ENCODE measurements around the gene SH3RF2. TPM values are rescaled to one million over a fixed set of nuclear protein-coding genes. Genes with fewer than 3 reads are reported as not detected.

The SH3RF2 gene
- total and polyA plus RNA-seq, 10 of the 15 experiments (the other 5 are each of a cell fraction or from before 2014, with no cell fraction given), result 0.15 TPM; not detected in 9

DNA sequence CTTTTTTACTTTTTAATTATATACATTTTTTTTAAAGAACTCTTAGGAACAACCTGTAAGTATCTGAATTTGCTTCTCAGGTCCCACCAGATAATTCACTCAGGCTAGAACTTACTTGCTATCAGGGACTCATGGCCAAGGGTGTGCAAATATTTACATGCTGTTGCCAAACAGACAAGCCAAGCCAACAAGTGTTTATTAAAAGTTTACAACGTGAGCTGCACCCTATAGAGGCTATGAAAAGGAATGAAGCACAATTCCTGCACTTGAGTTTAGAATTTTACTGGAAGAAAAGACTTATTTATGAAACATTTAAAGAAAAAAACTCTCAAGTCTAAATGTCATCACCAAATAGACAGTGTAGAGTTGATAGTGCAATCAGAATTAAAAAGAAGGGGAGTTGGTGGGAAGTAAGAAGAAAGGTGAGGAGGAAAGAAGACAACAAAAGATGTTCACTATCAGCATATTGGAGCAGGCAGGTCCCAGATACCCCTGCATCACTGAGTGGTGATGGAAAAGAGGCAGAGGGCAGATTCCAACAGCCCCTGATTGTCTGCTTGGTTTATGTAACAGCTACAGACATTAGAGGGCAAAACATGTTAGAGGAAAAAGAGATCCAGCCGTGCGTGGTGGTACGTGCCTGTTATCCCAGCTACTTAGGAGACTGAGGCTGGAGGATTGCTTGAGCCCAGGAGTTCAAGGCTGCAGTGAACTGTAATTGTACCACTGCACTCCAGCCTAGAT, 32.8 kb downstream of the SH3RF2 start:
- FAIRE-seq, result no peak
- H3K79me2 ChIP-seq (ENCODE audit: control insufficient read depth, insufficient read depth, low read length), result no peaks in the 10 kb centered on the region

More for the DNA sequence above, 32.8 kb downstream of the SH3RF2 start:
- H3K27ac ChIP-seq (ENCODE audit: control insufficient read depth, insufficient read depth), result no peak overlapping the region
- ChIA-PET CTCF (no interaction called here), POLR2A (no interaction called here), SMC1A (ENCODE audit: uncharacterized antibody, unreplicated experiment) (no interaction called here), RAD21 (ENCODE audit: unreplicated experiment) (no interaction called here)
- in situ Hi-C loops (cut with MboI) (no loop called here), intact Hi-C loops (cut with micrococcal nuclease; ENCODE audit: unreplicated experiment) (no loop called here)
- H3K4me1 ChIP-seq (ENCODE audit: control insufficient read depth, insufficient read depth, low read length), result no peaks in the 10 kb centered on the region
- H4K20me1 ChIP-seq (ENCODE audit: control insufficient read depth, insufficient read depth), result no peaks in the 10 kb centered on the region
- 49% methylated on average over 4 of the region's 4 CpGs for WGBS (ENCODE audit: insufficient coverage, insufficient replicate concordance, low lambda C conversion rate, missing lambda C conversion rate)
- ATAC-seq, result no peak
- no TSS peak for BruUV-seq (replicated peaks)
- H3K9me3 ChIP-seq (replicated peaks; ENCODE audit: control insufficient read depth, insufficient read depth, low read length), result no peaks in the 10 kb centered on the region
- H3K27me3 ChIP-seq (replicated peaks in 1 of 2; ENCODE audit: control insufficient read depth in 2 of 2, insufficient read depth in 2 of 2, low read length in 1 of 2), result no peaks in the 10 kb centered on the region; a peak in 2 of 4 replicates
- no peak for DNase-seq (ENCODE audit: low read depth, low spot score)
- H3K36me3 ChIP-seq (ENCODE audit: control insufficient read depth in 2 of 2, insufficient read depth in 2 of 2, low read length in 1 of 2), result no peaks in the 10 kb centered on the region
- no peak overlapping the region for H3K4me2 ChIP-seq (ENCODE audit: control insufficient read depth, insufficient read depth)
- H3K9ac ChIP-seq (ENCODE audit: control insufficient read depth, insufficient read depth, low read length), result no peak overlapping the region
- H2AFZ ChIP-seq (ENCODE audit: control insufficient read depth, low read depth, low read length), result no peak overlapping the region
- TF ChIP-seq, protein P1, sequence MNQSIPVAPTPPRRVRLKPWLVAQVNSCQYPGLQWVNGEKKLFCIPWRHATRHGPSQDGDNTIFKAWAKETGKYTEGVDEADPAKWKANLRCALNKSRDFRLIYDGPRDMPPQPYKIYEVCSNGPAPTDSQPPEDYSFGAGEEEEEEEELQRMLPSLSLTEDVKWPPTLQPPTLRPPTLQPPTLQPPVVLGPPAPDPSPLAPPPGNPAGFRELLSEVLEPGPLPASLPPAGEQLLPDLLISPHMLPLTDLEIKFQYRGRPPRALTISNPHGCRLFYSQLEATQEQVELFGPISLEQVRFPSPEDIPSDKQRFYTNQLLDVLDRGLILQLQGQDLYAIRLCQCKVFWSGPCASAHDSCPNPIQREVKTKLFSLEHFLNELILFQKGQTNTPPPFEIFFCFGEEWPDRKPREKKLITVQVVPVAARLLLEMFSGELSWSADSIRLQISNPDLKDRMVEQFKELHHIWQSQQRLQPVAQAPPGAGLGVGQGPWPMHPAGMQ (IDR thresholded peaks at IDR 0.05; ENCODE audit: borderline replicate concordance), result no peak
- TF ChIP-seq IKZF2 (IDR thresholded peaks at IDR 0.05) (no peak), RUNX3 (IDR thresholded peaks at IDR 0.05; ENCODE audit: low read length) (no peak), KDM1A (IDR thresholded peaks at IDR 0.05; ENCODE audit: borderline replicate concordance) (no peak), CEBPB (IDR thresholded peaks at IDR 0.05; ENCODE audit: borderline replicate concordance in 1 of 2, low read depth in 2 of 2, low read length in 2 of 2) (no peak), POLR2AphosphoS5 (IDR thresholded peaks at IDR 0.05; ENCODE audit: low read length) (no peak), NBN (IDR thresholded peaks at IDR 0.05) (no peak), PAX5 (IDR thresholded peaks at IDR 0.05; ENCODE audit: borderline replicate concordance, low read depth, low read length) (no peak)
- TF ChIP-seq, protein P2, sequence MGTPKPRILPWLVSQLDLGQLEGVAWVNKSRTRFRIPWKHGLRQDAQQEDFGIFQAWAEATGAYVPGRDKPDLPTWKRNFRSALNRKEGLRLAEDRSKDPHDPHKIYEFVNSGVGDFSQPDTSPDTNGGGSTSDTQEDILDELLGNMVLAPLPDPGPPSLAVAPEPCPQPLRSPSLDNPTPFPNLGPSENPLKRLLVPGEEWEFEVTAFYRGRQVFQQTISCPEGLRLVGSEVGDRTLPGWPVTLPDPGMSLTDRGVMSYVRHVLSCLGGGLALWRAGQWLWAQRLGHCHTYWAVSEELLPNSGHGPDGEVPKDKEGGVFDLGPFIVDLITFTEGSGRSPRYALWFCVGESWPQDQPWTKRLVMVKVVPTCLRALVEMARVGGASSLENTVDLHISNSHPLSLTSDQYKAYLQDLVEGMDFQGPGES (IDR thresholded peaks at IDR 0.05), result no peak
- TF ChIP-seq, protein P3, sequence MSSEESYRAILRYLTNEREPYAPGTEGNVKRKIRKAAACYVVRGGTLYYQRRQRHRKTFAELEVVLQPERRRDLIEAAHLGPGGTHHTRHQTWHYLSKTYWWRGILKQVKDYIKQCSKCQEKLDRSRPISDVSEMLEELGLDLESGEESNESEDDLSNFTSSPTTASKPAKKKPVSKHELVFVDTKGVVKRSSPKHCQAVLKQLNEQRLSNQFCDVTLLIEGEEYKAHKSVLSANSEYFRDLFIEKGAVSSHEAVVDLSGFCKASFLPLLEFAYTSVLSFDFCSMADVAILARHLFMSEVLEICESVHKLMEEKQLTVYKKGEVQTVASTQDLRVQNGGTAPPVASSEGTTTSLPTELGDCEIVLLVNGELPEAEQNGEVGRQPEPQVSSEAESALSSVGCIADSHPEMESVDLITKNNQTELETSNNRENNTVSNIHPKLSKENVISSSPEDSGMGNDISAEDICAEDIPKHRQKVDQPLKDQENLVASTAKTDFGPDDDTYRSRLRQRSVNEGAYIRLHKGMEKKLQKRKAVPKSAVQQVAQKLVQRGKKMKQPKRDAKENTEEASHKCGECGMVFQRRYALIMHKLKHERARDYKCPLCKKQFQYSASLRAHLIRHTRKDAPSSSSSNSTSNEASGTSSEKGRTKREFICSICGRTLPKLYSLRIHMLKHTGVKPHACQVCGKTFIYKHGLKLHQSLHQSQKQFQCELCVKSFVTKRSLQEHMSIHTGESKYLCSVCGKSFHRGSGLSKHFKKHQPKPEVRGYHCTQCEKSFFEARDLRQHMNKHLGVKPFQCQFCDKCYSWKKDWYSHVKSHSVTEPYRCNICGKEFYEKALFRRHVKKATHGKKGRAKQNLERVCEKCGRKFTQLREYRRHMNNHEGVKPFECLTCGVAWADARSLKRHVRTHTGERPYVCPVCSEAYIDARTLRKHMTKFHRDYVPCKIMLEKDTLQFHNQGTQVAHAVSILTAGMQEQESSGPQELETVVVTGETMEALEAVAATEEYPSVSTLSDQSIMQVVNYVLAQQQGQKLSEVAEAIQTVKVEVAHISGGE (CRISPR knock-in tag; IDR thresholded peaks at IDR 0.05), result no peak
- H3K4me3 ChIP-seq, result no peak overlapping the region

Data from GM12878 (cell line).